C1 segment of cervical spinal cord (tissue), 14 donors: ENCODE measurements around the gene RHBDF2.
"Not testable (repeated sequence)": the region's sequence is repeated elsewhere in the genome, so short reads cannot be mapped to it uniquely, and the experiment has no call there.

Source experiments
- DNase-seq, 14 donors: peaks; one replicate each; lab custom pipeline; 2025; lab: John Stamatoyannopoulos, UW

The RHBDF2 gene

GRCh38 chr17:76525513-76525833, 24.2 kb upstream of the RHBDF2 start:
- not testable (repeated sequence) for DNase-seq

GRCh38 chr17:76524598-76525512, 23.6 kb upstream of the RHBDF2 start:
- DNase-seq, result no peak

- DNase-seq, result peak in 12 of 14 donors; percentile 24 to 75 (median 54)
Measured at GRCh38 chr17:76523084-76524037, 22.1 kb upstream of the RHBDF2 start.

GRCh38 chr17:76521683-76522082, 20.5 kb upstream of the RHBDF2 start:
- DNase-seq, result not testable (repeated sequence)

- no peak for DNase-seq
Measured at GRCh38 chr17:76521262-76521661, 20.0 kb upstream of the RHBDF2 start.

- DNase-seq, result no peak
Measured at GRCh38 chr17:76519048-76519966, 18.1 kb upstream of the RHBDF2 start.

GRCh38 chr17:76517638-76518038, 16.4 kb upstream of the RHBDF2 start:
- DNase-seq, result no peak

GRCh38 chr17:76515274-76515949, 14.2 kb upstream of the RHBDF2 start:
- DNase-seq, result peak in 7 of 14 donors; percentile 35 to 68 (median 51)

GRCh38 chr17:76514355-76514754, 13.1 kb upstream of the RHBDF2 start:
- DNase-seq, result not testable (repeated sequence)

GRCh38 chr17:76513306-76513692, 12.1 kb upstream of the RHBDF2 start:
- no peak for DNase-seq

- no peak for DNase-seq
Measured at GRCh38 chr17:76512366-76513305, 11.4 kb upstream of the RHBDF2 start.

GRCh38 chr17:76511668-76512365, 10.6 kb upstream of the RHBDF2 start:
- DNase-seq, result no peak

- no peak for DNase-seq
Measured at GRCh38 chr17:76510831-76511244, 9.6 kb upstream of the RHBDF2 start.

GRCh38 chr17:76508472-76509063, 7.3 kb upstream of the RHBDF2 start:
- DNase-seq, result not testable (repeated sequence)

GRCh38 chr17:76506408-76507345, 5.5 kb upstream of the RHBDF2 start:
- DNase-seq, result peak in 13 of 14 donors; percentile 33 to 85 (median 69)

GRCh38 chr17:76504117-76504516, 2.9 kb upstream of the RHBDF2 start:
- no peak for DNase-seq
